ENCODE measurements around the gene KIF20B. TPM values are rescaled to one million over a fixed set of nuclear protein-coding genes. Genes with fewer than 3 reads are reported as not detected.

KIF20B gene
- total RNA-seq, 1 experiment from 2014 or later, result 50.2 TPM

DNA sequence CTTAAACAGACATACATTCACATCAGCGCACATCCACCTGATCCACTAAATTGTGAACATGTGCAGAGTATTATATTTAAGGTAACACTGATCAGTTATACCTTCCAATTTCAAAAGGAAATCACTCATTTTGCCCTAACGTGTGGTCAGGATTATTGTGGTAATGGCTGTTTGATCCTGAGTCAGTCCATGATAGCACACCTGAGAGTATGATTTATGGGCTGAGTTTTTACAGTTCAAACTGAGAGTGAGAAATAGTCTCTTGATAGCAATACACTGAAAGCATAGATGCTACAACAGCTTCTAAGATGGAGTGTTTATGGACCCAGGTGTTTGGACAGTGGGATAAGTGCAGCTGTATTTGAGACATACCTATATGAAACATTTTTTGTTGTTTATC, 96.7 kb downstream of the KIF20B start (continued):
- TF ChIP-seq SIN3A (IDR thresholded peaks at IDR 0.05; ENCODE audit: low read depth) (no peak), SRF (IDR thresholded peaks at IDR 0.05; ENCODE audit: low read depth) (no peak), POLR2A (IDR thresholded peaks at IDR 0.05; ENCODE audit: borderline replicate concordance, extremely low read depth, insufficient read depth, insufficient read length) (no peak), ZNF274 (IDR thresholded peaks at IDR 0.05; ENCODE audit: low read depth, low read length) (no peak)

DNA sequence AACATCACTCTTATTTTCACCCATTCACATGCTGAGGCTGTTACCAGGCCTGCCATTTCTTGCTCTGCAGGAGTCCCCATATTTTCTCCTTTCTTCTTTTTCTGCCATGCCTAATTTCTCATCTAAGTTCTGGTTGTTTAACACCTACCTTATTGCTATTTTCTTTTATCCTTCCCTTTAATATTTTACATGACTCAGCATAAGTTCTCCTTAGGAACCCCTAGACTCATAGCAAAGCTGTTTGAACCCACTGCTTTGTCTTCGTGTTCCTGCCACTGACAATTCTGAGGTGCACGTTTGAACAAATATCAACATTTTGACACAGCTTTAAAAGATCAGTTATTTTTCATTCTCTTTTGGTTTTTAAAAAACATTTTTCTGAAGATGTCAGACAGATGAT, 98.2 kb downstream of the KIF20B start:
- no peak for ATAC-seq
- no peaks in the 10 kb centered on the region for H3K9me2 ChIP-seq (ENCODE audit: insufficient read depth)

More for the DNA sequence above, 98.2 kb downstream of the KIF20B start:
- Histone ChIP-seq H3K27ac (ENCODE audit: low read depth, low read length) (no peak overlapping the region), H3K79me2 (ENCODE audit: insufficient read depth, low read length) (no peaks in the 10 kb centered on the region), H3K4me2 (ENCODE audit: low read length) (no peak overlapping the region), H3K9ac (ENCODE audit: low read length) (no peak overlapping the region), H4K20me1 (ENCODE audit: insufficient read depth) (no peaks in the 10 kb centered on the region), H2AFZ (ENCODE audit: low read depth, low read length, poor library complexity, severe bottlenecking) (no peak overlapping the region), H3K36me3 (ENCODE audit: control insufficient read depth in 1 of 2, insufficient read depth in 2 of 2, low read length in 2 of 2) (no peaks in the 10 kb centered on the region), H3K4me1 (ENCODE audit: control insufficient read depth in 1 of 2, insufficient read depth in 2 of 2, low read length in 2 of 2) (peaks cover 6 to 15% of the 10 kb centered on the region in 2 experiments; a peak in 3 of 4 replicates), H3K27me3 (ENCODE audit: insufficient read depth, low read length) (no peaks in the 10 kb centered on the region), H3K4me3 (replicated peaks in 1 of 2; ENCODE audit: low read depth in 1 of 2, low read length in 2 of 2) (no peak overlapping the region), H3K9me3 (ENCODE audit: control insufficient read depth in 1 of 2, insufficient read depth in 1 of 2, low read depth in 1 of 2, low read length in 2 of 2) (no peaks in the 10 kb centered on the region)
- CTCF ChIA-PET, result no interaction called here
- intact Hi-C loops (cut with micrococcal nuclease), result loop anchor here (10.0 kb wide), 1 partner anchor 515 kb away; no protein-coding TSS in a partner anchor
- no peak for DNase-seq (ENCODE audit: low read depth, low spot score)
- POLR2A ChIA-PET, result no interaction called here
- TF ChIP-seq, protein P1, sequence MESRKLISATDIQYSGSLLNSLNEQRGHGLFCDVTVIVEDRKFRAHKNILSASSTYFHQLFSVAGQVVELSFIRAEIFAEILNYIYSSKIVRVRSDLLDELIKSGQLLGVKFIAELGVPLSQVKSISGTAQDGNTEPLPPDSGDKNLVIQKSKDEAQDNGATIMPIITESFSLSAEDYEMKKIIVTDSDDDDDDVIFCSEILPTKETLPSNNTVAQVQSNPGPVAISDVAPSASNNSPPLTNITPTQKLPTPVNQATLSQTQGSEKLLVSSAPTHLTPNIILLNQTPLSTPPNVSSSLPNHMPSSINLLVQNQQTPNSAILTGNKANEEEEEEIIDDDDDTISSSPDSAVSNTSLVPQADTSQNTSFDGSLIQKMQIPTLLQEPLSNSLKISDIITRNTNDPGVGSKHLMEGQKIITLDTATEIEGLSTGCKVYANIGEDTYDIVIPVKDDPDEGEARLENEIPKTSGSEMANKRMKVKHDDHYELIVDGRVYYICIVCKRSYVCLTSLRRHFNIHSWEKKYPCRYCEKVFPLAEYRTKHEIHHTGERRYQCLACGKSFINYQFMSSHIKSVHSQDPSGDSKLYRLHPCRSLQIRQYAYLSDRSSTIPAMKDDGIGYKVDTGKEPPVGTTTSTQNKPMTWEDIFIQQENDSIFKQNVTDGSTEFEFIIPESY (IDR thresholded peaks at IDR 0.05; ENCODE audit: extremely low read depth, insufficient replicate concordance, low read length), result no peak
- TF ChIP-seq SIN3A (IDR thresholded peaks at IDR 0.05; ENCODE audit: low read depth) (no peak), FOSL1 (IDR thresholded peaks at IDR 0.05; ENCODE audit: low read depth) (no peak), RAD21 (IDR thresholded peaks at IDR 0.05; ENCODE audit: low read depth) (no peak), ZFX (IDR thresholded peaks at IDR 0.05) (no peak), TCF7L2 (IDR thresholded peaks at IDR 0.05; ENCODE audit: borderline replicate concordance, extremely low read depth, insufficient read depth, insufficient read length) (no peak), MAX (IDR thresholded peaks at IDR 0.05) (no peak), EZH2phosphoT487 (IDR thresholded peaks at IDR 0.05; ENCODE audit: borderline replicate concordance) (no peak), ZNF274 (IDR thresholded peaks at IDR 0.05; ENCODE audit: low read depth, low read length) (no peak), CTCF (IDR thresholded peaks at IDR 0.05 in 2 of 3, conservative IDR thresholded peaks at IDR 0.05 in 1 of 3; ENCODE audit: borderline replicate concordance in 1 of 3, insufficient read depth in 1 of 3, low read depth in 2 of 3, low read length in 2 of 3) (no peak), POLR2A (IDR thresholded peaks at IDR 0.05; ENCODE audit: borderline replicate concordance, extremely low read depth, insufficient read depth, insufficient read length) (no peak), EZH2 (IDR thresholded peaks at IDR 0.05) (no peak), SRF (IDR thresholded peaks at IDR 0.05; ENCODE audit: low read depth) (no peak), ATF3 (IDR thresholded peaks at IDR 0.05) (no peak), JUND (IDR thresholded peaks at IDR 0.05) (no peak), CEBPB (IDR thresholded peaks at IDR 0.05; ENCODE audit: low read depth) (no peak)
- TF ChIP-seq, protein P2, sequence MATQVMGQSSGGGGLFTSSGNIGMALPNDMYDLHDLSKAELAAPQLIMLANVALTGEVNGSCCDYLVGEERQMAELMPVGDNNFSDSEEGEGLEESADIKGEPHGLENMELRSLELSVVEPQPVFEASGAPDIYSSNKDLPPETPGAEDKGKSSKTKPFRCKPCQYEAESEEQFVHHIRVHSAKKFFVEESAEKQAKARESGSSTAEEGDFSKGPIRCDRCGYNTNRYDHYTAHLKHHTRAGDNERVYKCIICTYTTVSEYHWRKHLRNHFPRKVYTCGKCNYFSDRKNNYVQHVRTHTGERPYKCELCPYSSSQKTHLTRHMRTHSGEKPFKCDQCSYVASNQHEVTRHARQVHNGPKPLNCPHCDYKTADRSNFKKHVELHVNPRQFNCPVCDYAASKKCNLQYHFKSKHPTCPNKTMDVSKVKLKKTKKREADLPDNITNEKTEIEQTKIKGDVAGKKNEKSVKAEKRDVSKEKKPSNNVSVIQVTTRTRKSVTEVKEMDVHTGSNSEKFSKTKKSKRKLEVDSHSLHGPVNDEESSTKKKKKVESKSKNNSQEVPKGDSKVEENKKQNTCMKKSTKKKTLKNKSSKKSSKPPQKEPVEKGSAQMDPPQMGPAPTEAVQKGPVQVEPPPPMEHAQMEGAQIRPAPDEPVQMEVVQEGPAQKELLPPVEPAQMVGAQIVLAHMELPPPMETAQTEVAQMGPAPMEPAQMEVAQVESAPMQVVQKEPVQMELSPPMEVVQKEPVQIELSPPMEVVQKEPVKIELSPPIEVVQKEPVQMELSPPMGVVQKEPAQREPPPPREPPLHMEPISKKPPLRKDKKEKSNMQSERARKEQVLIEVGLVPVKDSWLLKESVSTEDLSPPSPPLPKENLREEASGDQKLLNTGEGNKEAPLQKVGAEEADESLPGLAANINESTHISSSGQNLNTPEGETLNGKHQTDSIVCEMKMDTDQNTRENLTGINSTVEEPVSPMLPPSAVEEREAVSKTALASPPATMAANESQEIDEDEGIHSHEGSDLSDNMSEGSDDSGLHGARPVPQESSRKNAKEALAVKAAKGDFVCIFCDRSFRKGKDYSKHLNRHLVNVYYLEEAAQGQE (IDR thresholded peaks at IDR 0.05; ENCODE audit: low read depth), result no peak
- RAD21 ChIA-PET (ENCODE audit: low non-redundant PET in 1 of 2, low total read pairs in 2 of 2, uncharacterized antibody in 2 of 2, unreplicated experiment in 2 of 2), result no interaction called here
- no TSS peak for BruUV-seq (replicated peaks)
